ENCODE results near the gene ADGRA3.

ADGRA3 gene

GRCh38 chr4:22356987-22357596, 158.8 kb downstream of the ADGRA3 start:
- DNase-seq = peak; percentile 47

GRCh38 chr4:22348410-22348809, 167.5 kb downstream of the ADGRA3 start:
- peak; percentile 11 for DNase-seq

- no peak for DNase-seq
These were observed 170.2 kb downstream of the ADGRA3 start for GRCh38 chr4:22345678-22346077.

DNA sequence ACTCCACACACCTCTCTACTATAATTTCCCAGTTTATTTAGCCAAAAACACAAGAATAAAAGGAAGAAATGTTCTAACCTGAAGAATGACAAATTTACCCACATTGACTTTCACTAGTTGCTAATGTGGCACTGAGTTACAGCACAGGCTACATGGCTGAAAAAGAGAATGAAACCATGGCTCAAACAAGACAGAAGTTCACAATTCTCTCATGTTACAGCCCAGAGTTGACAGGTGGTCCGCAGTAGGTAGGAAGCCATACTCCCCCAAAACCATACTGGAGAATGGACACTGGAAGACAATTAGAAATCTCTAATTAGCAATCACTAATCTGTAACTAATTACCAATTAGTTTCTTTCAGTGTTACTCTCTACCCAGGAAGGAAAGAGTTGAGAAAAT, 170.8 kb downstream of the ADGRA3 start:
- DNase-seq = no peak

- no peak for DNase-seq
These were observed 172.3 kb downstream of the ADGRA3 start for GRCh38 chr4:22343606-22344005.

GRCh38 chr4:22339491-22339890, 176.4 kb downstream of the ADGRA3 start:
- no peak for DNase-seq

GRCh38 chr4:22338796-22339195, 177.1 kb downstream of the ADGRA3 start:
- DNase-seq = no peak
